ENCODE results near the gene MGAM2. TPM values are rescaled to one million over a fixed set of nuclear protein-coding genes. Genes with fewer than 3 reads are reported as not detected.

MGAM2 gene
- total RNA-seq, result 1 to 10 TPM in 2 of 3 donors, under 1 TPM in 1; 0.73 to 1.9 (median 1.1) TPM
- total RNA-seq (2013), result 0.14 TPM

DNA sequence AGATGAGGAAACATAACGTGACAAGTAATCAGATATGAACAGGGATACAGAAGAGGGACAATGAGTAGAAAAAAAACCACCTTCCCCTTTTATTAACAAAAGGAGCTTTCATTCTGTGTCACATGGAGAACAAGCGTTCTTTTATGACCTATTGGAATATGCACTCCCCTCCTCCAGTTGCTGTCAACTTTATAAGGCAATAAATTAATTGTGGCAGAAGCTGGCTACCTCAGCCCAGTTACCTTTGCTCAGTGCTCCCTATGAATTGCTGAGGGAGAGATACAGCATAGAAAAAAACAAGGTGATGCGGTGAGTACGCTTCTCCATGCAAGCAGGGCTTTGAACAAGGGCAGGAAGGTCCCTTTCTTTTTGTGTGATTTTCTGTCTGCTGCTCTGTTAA lies at the start of gene MGAM2:
TSS of gene MGAM2 (plus strand) at position 220 of the 400 bp plus-strand sequence. CDS start 5,156 bp downstream, outside the sequence.
- intact Hi-C loops (cut with micrococcal nuclease), result no loop called here
- no peak within 1 kb of the TSS for H3K4me3 Mint-ChIP-seq
- H3K36me3 Mint-ChIP-seq, result no peaks in the 10 kb centered on the region
- Histone ChIP-seq H3K4me1 (ENCODE audit: control insufficient read depth, insufficient read depth, low read length) (no peaks in the 10 kb centered on the region), H3K27me3 (ENCODE audit: control insufficient read depth, insufficient read depth, low read length) (peaks cover 3% of the 10 kb centered on the region), H3K36me3 (ENCODE audit: control insufficient read depth, insufficient read depth, low read length) (no peaks in the 10 kb centered on the region), H3K9me3 (ENCODE audit: control insufficient read depth, insufficient read depth, low read length) (no peaks in the 10 kb centered on the region), H3K4me3 (ENCODE audit: low read length) (no peak within 1 kb of the TSS), H3K27ac (ENCODE audit: low read length) (no peak within 1 kb of the TSS)
- no peak for ATAC-seq
- no peak for DNase-seq
- H3K27ac Mint-ChIP-seq, result no peak within 1 kb of the TSS
- no peaks in the 10 kb centered on the region for H3K4me1 Mint-ChIP-seq
- TF ChIP-seq, protein P1, sequence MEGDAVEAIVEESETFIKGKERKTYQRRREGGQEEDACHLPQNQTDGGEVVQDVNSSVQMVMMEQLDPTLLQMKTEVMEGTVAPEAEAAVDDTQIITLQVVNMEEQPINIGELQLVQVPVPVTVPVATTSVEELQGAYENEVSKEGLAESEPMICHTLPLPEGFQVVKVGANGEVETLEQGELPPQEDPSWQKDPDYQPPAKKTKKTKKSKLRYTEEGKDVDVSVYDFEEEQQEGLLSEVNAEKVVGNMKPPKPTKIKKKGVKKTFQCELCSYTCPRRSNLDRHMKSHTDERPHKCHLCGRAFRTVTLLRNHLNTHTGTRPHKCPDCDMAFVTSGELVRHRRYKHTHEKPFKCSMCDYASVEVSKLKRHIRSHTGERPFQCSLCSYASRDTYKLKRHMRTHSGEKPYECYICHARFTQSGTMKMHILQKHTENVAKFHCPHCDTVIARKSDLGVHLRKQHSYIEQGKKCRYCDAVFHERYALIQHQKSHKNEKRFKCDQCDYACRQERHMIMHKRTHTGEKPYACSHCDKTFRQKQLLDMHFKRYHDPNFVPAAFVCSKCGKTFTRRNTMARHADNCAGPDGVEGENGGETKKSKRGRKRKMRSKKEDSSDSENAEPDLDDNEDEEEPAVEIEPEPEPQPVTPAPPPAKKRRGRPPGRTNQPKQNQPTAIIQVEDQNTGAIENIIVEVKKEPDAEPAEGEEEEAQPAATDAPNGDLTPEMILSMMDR (IDR thresholded peaks at IDR 0.05), result no peak
- 66% methylated on average over 4 of the region's 4 CpGs for WGBS (ENCODE audit: insufficient coverage)
- H3K27me3 Mint-ChIP-seq (ENCODE audit: low read depth in 2 of 2), result peaks cover 20 to 23% of the 10 kb centered on the region in 2 donors
- H3K9me3 Mint-ChIP-seq, result no peaks in the 10 kb centered on the region

- H3K4me3 Mint-ChIP-seq, result no peak overlapping the region
- peaks cover 17% of the 10 kb centered on the region for H3K36me3 Mint-ChIP-seq
- 82% methylated on average over 12 of the region's 12 CpGs for WGBS (ENCODE audit: insufficient coverage)
- peaks cover 0 to 7% of the 10 kb centered on the region in 2 donors for H3K27me3 Mint-ChIP-seq (ENCODE audit: low read depth in 2 of 2)
- intact Hi-C loops (cut with micrococcal nuclease), result no loop called here
- Histone ChIP-seq H3K4me1 (ENCODE audit: control insufficient read depth, insufficient read depth, low read length) (no peaks in the 10 kb centered on the region), H3K27ac (ENCODE audit: low read length) (no peak overlapping the region), H3K27me3 (ENCODE audit: control insufficient read depth, insufficient read depth, low read length) (no peaks in the 10 kb centered on the region), H3K4me3 (ENCODE audit: low read length) (no peak overlapping the region), H3K9me3 (ENCODE audit: control insufficient read depth, insufficient read depth, low read length) (no peaks in the 10 kb centered on the region), H3K36me3 (ENCODE audit: control insufficient read depth, insufficient read depth, low read length) (no peaks in the 10 kb centered on the region)
- TF ChIP-seq, protein P1 (IDR thresholded peaks at IDR 0.05), result no peak
- H3K9me3 Mint-ChIP-seq, result no peaks in the 10 kb centered on the region
- DNase-seq (no peak), ATAC-seq (no peak)
- no peaks in the 10 kb centered on the region for H3K4me1 Mint-ChIP-seq
- H3K27ac Mint-ChIP-seq, result no peak overlapping the region
These were observed 47.7 kb upstream of the MGAM2 start for GRCh38 chr7:142063551-142064442.

DNA sequence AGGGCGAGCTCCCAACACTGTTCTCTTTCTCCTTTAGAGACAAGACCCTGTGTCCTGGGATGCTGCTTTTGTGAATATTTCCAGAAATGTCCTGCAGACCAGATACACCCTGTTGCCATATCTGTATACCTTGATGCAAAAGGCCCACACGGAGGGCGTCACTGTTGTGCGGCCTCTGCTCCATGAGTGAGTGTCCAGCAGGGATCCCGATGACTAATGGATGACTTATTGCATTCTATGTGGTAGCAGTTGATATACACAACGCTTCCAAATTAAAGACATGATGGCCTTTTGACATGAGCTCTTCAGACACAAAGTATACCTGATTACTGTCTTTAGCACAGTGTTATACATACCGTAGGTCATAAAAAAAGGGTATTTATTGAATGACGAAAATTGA lies 45.0 kb upstream of the MGAM2 start:
- Mint-ChIP-seq H3K27ac (no peak overlapping the region), H3K36me3 (peaks cover 9% of the 10 kb centered on the region), H3K27me3 (ENCODE audit: low read depth in 2 of 2) (peaks cover 0 to under 1% of the 10 kb centered on the region in 2 donors), H3K9me3 (no peaks in the 10 kb centered on the region), H3K4me3 (no peak overlapping the region), H3K4me1 (no peaks in the 10 kb centered on the region)
- Histone ChIP-seq H3K27me3 (ENCODE audit: control insufficient read depth, insufficient read depth, low read length) (no peaks in the 10 kb centered on the region), H3K27ac (ENCODE audit: low read length) (no peak overlapping the region), H3K4me3 (ENCODE audit: low read length) (no peak overlapping the region), H3K4me1 (ENCODE audit: control insufficient read depth, insufficient read depth, low read length) (no peaks in the 10 kb centered on the region), H3K9me3 (ENCODE audit: control insufficient read depth, insufficient read depth, low read length) (no peaks in the 10 kb centered on the region), H3K36me3 (ENCODE audit: control insufficient read depth, insufficient read depth, low read length) (no peaks in the 10 kb centered on the region)
- ATAC-seq (no peak), DNase-seq (no peak)
- intact Hi-C loops (cut with micrococcal nuclease), result no loop called here
- TF ChIP-seq, protein P1 (IDR thresholded peaks at IDR 0.05), result no peak
- WGBS (ENCODE audit: insufficient coverage), result 91% methylated on average over 8 of the region's 8 CpGs
